Cardiac fibroblast (primary cell): ENCODE measurements around the gene HECW1.

Source experiments
- DNase-seq, 2 donors: peaks; one replicate each; pipeline versions ENCODE4 v3.0.0 to v3.0.0-alpha.2; 2010; ENCODE audit warnings: low read depth in 2 of 2
- H3K4me3 ChIP-seq, 2 donors: replicated peaks in 1 of 2; 1 replicate in 1 of 2; 2 replicates in 1 of 2; pipeline ENCODE4 v1.5.1; 2011; ENCODE audit warnings: low read depth in 2 of 2, low read length in 2 of 2, mild to moderate bottlenecking in 2 of 2, moderate library complexity in 1 of 2
- TF ChIP-seq, protein P1 (sequence below): IDR thresholded peaks from one replicate; pipeline ENCODE4 v1.5.1; 2011; ENCODE audit warnings: low read depth, mild to moderate bottlenecking, low read length, inconsistent platforms

The HECW1 gene

GRCh38 chr7:43431020-43431595 lies 318.7 kb downstream of the HECW1 start:
- TF ChIP-seq, protein P1, sequence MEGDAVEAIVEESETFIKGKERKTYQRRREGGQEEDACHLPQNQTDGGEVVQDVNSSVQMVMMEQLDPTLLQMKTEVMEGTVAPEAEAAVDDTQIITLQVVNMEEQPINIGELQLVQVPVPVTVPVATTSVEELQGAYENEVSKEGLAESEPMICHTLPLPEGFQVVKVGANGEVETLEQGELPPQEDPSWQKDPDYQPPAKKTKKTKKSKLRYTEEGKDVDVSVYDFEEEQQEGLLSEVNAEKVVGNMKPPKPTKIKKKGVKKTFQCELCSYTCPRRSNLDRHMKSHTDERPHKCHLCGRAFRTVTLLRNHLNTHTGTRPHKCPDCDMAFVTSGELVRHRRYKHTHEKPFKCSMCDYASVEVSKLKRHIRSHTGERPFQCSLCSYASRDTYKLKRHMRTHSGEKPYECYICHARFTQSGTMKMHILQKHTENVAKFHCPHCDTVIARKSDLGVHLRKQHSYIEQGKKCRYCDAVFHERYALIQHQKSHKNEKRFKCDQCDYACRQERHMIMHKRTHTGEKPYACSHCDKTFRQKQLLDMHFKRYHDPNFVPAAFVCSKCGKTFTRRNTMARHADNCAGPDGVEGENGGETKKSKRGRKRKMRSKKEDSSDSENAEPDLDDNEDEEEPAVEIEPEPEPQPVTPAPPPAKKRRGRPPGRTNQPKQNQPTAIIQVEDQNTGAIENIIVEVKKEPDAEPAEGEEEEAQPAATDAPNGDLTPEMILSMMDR: no peak
- no peak overlapping the region for H3K4me3 ChIP-seq
- DNase-seq: peak in 1 of 2 donors; percentile 5

DNA sequence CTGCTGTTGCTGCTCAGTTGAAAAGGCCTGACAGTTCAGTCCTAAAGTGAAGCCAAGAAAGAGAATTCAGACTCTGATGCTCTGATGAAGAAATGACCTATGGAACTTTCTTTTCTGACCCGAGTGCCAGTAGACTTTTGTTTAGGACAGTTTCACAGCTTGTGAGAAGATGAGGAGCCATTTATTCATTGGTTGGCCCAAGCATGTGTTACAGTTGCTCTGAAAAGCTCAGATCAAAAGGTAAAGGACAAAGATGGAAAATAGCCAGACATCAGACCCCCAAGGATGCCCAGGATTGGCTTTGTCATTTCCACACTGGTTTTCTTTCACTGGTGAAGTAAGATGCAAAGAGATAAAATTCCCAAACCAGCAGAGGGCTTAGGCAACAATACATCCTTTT lies 321.2 kb downstream of the HECW1 start:
- DNase-seq: no peak
- H3K4me3 ChIP-seq: no peak overlapping the region
- TF ChIP-seq, protein P1: no peak

DNA sequence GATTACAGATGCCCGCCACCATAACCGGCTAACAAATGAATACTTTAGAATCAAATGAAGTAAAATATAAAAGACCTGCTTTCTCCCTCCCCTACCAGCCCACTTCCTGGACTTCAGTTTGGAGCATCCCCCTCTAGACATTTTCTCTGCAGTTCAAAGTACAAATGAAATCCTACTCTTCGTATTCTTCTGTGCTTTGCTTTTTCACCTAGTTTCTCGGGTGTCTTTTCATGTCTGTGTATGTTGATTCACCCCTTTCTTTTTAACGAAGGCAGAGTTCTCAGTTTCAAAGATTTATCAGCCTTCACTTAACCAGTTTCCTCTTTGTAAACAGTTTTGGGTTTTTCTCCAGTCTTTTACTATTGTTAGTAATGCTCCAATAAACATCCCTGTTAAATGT lies 324.6 kb downstream of the HECW1 start:
- no peak overlapping the region for H3K4me3 ChIP-seq
- TF ChIP-seq, protein P1: no peak
- DNase-seq: no peak

- no peak for DNase-seq
- TF ChIP-seq, protein P1: no peak
- H3K4me3 ChIP-seq: no peak overlapping the region
These were observed 326.5 kb downstream of the HECW1 start for GRCh38 chr7:43438897-43439479.

DNA sequence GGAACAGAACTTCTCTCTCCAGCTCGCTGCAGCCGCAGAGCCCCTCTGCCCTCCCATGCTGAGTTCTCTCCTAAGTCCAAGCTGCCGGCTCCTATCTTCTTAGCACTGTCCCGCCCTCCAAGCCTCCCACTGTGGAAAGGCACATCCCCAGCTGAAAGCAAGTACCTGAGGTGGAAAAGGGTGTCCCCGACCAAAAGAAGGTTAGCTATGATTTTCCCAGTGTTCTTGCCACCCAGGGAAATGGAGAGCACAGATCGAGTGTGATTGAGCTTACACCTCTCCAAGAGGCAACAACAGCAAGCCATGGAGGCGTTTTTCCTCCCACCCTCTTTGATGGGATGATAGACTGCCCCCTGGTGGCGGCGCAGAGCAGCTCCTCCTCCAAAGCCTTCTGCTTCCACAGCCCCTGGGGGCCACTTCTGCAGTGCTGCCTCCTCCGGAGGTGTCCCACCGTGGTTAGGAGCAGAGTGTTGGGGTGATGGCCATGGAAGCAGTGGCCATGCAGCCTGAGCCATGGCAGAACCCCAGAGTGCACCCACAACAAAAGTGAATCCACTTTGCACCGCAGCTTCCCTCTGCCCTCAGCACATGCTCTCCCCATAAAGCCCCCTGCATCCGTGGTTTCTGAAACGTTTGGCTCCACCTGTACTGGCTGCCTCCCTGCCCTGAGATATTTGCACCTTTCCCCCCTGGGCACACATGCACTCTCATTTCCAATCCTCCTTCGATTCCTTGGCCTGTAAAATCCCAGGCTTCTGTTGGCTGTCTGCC lies 327.4 kb downstream of the HECW1 start:
- DNase-seq: peak; percentile 61 to 65
- TF ChIP-seq, protein P1: peak; percentile 88

GRCh38 chr7:43441231-43442130 lies 329.0 kb downstream of the HECW1 start:
- DNase-seq: no peak
- H3K4me3 ChIP-seq: no peak overlapping the region
- TF ChIP-seq, protein P1: no peak

More for the DNA sequence above, 327.4 kb downstream of the HECW1 start:
- H3K4me3 ChIP-seq: no peak overlapping the region
